GM12892 (cell line): ENCODE results near the gene IKZF1.
A peak's percentile ranks its signal among the peaks of the same experiment; 100 is the strongest.

Experiments
- DNase-seq: peaks from one replicate; pipeline ENCODE4 v3.0.0; 2011; ENCODE audit not compliant: insufficient read length
- FAIRE-seq: peaks from 2 replicates; lab custom pipeline; 2011; peaks lifted over from hg19 to GRCh38; lab: Jason Lieb, UNC
- POLR2A ChIP-seq: IDR thresholded peaks from 2 replicates; pipeline ENCODE4 v1.6.1; 2011; ENCODE audit warnings: low read depth, low read length, control low read depth
- POLR2AphosphoS5 ChIP-seq: IDR thresholded peaks from 2 replicates; pipeline ENCODE4 v1.6.1; 2011; ENCODE audit warnings: low read depth, low read length, control low read depth
- TAF1 ChIP-seq: IDR thresholded peaks from 2 replicates; pipeline ENCODE4 v1.6.1; 2011; ENCODE audit warnings: low read depth, mild to moderate bottlenecking, control low read depth, low read length, borderline replicate concordance

IKZF1 gene

DNA sequence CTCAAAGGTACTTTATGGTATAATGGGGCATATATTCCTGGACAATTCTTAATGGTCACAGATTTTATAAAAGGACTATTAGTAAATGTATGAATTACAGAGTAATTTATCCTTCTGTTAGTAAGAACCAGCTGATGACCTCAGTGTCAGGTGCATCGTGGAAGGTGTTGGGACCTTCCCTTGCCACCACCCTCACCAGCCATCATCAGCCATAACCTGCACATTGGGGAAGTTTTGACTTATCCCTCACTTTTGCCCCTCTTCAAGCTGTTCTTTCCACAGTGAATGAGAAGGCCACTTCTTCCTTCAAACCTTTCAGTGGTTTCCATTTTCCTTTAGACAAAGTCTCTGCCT, 93.4 kb downstream of the IKZF1 start:
- DNase-seq (no peak), FAIRE-seq (peak; percentile 78)
- TF ChIP-seq POLR2A = no peak
- no peak for TF ChIP-seq POLR2AphosphoS5
- no peak for TF ChIP-seq TAF1

- DNase-seq (no peak), FAIRE-seq (no peak)
- TF ChIP-seq POLR2A (no peak), POLR2AphosphoS5 (no peak), TAF1 (no peak)
Measured at GRCh38 chr7:50399206-50399605, 94.7 kb downstream of the IKZF1 start.

DNA sequence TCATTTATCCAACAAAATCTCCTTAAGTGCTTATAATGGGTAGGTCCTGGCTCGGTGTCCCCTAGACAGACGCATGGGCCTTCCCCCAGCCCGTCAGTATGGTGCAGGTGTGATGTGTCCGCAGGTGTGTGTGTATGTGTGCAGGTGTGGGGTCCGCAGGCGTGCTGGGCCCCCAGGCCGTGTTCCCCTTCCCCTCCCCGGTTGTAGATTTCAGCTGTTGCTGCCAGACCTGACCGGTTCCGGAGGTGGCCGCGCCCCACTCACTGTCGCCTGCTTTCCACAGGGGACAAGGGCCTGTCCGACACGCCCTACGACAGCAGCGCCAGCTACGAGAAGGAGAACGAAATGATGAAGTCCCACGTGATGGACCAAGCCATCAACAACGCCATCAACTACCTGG, 95.1 kb downstream of the IKZF1 start:
- FAIRE-seq (no peak), DNase-seq (no peak)
- no peak for TF ChIP-seq POLR2A
- TF ChIP-seq POLR2AphosphoS5 = no peak
- TF ChIP-seq TAF1 = no peak

DNA sequence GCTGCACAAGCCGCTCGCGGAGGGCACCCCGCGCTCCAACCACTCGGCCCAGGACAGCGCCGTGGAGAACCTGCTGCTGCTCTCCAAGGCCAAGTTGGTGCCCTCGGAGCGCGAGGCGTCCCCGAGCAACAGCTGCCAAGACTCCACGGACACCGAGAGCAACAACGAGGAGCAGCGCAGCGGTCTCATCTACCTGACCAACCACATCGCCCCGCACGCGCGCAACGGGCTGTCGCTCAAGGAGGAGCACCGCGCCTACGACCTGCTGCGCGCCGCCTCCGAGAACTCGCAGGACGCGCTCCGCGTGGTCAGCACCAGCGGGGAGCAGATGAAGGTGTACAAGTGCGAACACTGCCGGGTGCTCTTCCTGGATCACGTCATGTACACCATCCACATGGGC, 95.6 kb downstream of the IKZF1 start:
- DNase-seq = no peak
- FAIRE-seq = no peak
- TF ChIP-seq POLR2AphosphoS5 (no peak), TAF1 (no peak), POLR2A (no peak)

GRCh38 chr7:50404392-50404791, 99.9 kb downstream of the IKZF1 start:
- no peak for TF ChIP-seq TAF1
- no peak for TF ChIP-seq POLR2A
- no peak for TF ChIP-seq POLR2AphosphoS5
- DNase-seq (no peak), FAIRE-seq (peak; percentile 77)

GRCh38 chr7:50405221-50405620, 100.7 kb downstream of the IKZF1 start:
- peak; percentile 81 for FAIRE-seq
- TF ChIP-seq POLR2A = no peak
- TF ChIP-seq TAF1 = no peak
- TF ChIP-seq POLR2AphosphoS5 = no peak

GRCh38 chr7:50406935-50407334, 102.4 kb downstream of the IKZF1 start:
- FAIRE-seq (no peak), DNase-seq (no peak)
- TF ChIP-seq POLR2AphosphoS5 (no peak), POLR2A (no peak), TAF1 (no peak)

More at GRCh38 chr7:50405221-50405620, 100.7 kb downstream of the IKZF1 start:
- DNase-seq = no peak

DNA sequence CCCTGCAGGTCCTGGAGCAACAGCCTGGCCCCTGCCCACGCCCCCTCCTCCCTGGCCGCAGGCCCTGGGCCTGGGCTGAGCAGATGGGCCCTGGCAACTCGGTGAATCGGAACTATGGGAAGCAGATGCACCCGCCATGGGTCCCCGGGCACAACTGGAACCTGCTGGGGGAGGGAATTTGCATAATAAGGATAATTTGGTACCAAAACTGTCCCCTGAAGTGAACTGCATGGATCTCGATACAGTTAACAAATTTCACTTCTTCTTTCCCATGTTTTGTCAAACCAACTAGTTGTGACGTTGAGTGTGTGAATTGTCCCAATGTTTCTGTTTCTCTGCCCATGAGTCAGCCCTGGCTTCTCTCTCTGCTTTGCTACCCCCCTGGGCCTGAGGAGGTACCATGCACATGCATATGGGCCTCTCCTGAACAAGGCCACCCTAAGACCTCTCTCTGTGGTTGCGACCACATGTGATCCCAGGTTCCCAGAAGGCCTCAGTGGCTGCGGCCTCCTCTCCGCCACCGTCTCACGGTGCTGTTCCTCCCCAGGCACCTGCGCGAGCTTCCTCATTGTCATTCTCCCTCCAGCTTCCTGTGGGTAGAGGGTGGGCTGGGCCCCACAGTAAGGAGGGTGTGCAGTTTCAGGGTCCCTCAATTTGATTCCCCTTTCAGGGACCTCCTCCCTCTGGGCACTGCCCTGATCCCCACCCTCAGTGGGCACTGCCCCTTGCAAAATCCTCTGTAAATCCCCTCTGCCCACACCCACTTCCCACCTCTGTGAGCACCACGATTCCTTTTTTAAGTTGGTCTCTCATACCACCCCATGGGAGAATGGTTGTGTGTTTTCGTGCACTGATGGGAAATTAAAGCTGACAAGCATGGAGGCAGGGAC, 105.6 kb downstream of the IKZF1 start:
- FAIRE-seq = peak; percentile 93
- TF ChIP-seq TAF1 (no peak), POLR2AphosphoS5 (no peak), POLR2A (no peak)
- DNase-seq = peak; percentile 37

- no peak for DNase-seq
- TF ChIP-seq TAF1 (no peak), POLR2A (no peak), POLR2AphosphoS5 (no peak)
- peak; percentile 48 for FAIRE-seq
Measured at GRCh38 chr7:50411332-50411731, 106.8 kb downstream of the IKZF1 start.

GRCh38 chr7:50412973-50413372, 108.5 kb downstream of the IKZF1 start:
- no peak for TF ChIP-seq TAF1
- TF ChIP-seq POLR2AphosphoS5 = no peak
- TF ChIP-seq POLR2A = no peak
- DNase-seq = no peak
- peak; percentile 5 for FAIRE-seq

- no peak for FAIRE-seq
Measured at GRCh38 chr7:50413561-50413960, 109.0 kb downstream of the IKZF1 start.

DNA sequence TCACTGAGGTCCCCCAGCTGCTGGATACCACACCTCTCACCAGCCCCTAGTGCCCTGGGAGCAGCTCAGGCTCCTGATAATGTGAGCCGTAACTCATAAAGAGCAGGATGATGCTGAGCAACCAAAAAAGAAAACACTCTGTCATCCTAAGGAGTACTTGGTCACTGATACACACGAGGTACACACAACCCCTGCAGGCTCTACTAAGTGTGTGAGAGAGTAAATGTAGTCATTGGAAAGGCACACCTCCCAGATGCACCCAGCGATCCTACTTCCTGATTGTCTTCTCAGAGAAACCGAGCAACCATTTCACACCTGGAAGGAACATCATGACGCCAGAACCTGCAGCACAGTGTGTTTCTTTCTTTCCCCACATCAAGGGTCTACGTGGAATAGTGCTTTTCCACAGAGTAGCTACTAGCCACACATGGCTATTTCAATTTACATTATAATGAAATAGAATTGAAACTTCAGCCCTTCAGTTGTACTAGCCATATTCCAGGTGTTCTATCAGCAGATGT, 111.4 kb downstream of the IKZF1 start:
- DNase-seq = no peak
- no peak for FAIRE-seq
- TF ChIP-seq POLR2AphosphoS5 (no peak), TAF1 (no peak), POLR2A (no peak)

More at GRCh38 chr7:50413561-50413960, 109.0 kb downstream of the IKZF1 start:
- TF ChIP-seq POLR2A = no peak
- no peak for TF ChIP-seq POLR2AphosphoS5
- no peak for TF ChIP-seq TAF1
- no peak for DNase-seq

DNA sequence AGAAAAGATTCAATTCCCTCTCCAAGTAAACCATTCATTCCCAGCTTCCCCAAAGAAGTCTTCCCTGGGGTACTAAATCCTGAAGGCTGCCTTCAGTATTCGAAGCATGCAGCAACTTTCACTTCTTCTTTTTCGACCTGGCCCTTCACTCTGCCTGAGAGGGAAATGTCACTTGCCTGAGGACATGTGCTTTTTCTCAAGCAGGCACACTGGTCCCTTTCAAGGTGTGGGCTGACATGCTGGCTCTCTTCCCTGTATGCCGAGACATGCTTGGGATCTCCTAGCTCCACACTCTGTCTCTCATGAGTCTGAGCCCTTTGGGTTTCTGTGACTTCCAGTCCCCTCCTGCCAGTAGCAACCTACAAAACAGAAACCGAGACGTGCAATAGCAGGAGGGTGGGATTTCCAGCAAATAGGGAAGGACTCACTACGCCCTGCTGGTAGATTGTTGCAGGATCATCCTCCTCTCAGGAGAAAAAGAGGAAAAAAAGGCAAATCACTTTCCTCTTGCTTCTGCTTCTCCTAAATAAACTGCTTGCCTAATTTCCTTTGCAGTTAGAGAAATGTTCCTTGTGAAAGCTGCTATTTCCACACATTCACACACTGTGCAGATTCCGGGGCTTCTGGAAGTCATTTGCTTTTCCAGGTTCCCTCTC, 112.1 kb downstream of the IKZF1 start:
- DNase-seq = no peak
- TF ChIP-seq TAF1 (no peak), POLR2AphosphoS5 (no peak), POLR2A (no peak)
- peak; percentile 92 for FAIRE-seq
